ENCODE results near the gene B4GALT1. TPM values are rescaled to one million over a fixed set of nuclear protein-coding genes. Genes with fewer than 3 reads are reported as not detected.

B4GALT1 gene
- total RNA-seq, 1 donor from 2014 or later: 41.0 TPM

GRCh38 chr9:33112094-33112493 is 55.0 kb downstream of the B4GALT1 start:
- intact Hi-C loops (cut with DNase I): no loop called here
- DNase-seq: no peak
- ATAC-seq (ENCODE audit: poor library complexity): no peak

GRCh38 chr9:33111631-33112030 is 55.5 kb downstream of the B4GALT1 start:
- no peak for DNase-seq
- no peak for ATAC-seq (ENCODE audit: poor library complexity)
- intact Hi-C loops (cut with DNase I): no loop called here

GRCh38 chr9:33110686-33111085 is 56.5 kb downstream of the B4GALT1 start:
- no peak for ATAC-seq (ENCODE audit: poor library complexity)

GRCh38 chr9:33109850-33110595 is 57.1 kb downstream of the B4GALT1 start:
- ATAC-seq (ENCODE audit: poor library complexity) (no peak), DNase-seq (no peak)
- intact Hi-C loops (cut with DNase I): loop anchor here (10.0 kb wide), 1 partner anchor 55 kb away; the partner anchor contains the start of gene B4GALT1

More at GRCh38 chr9:33110686-33111085, 56.5 kb downstream of the B4GALT1 start:
- intact Hi-C loops (cut with DNase I): no loop called here
- no peak for DNase-seq

GRCh38 chr9:33109097-33109496 is 58.0 kb downstream of the B4GALT1 start:
- peak; percentile 2 for ATAC-seq (ENCODE audit: poor library complexity)
- DNase-seq: no peak
- intact Hi-C loops (cut with DNase I): loop anchor here (10.0 kb wide), 1 partner anchor 56 kb away; the partner anchor contains the start of gene B4GALT1

GRCh38 chr9:33108472-33108871 is 58.7 kb downstream of the B4GALT1 start:
- intact Hi-C loops (cut with DNase I): loop anchor here (10.0 kb wide), 1 partner anchor 56 kb away; the partner anchor contains the start of gene B4GALT1
- no peak for DNase-seq
- no peak for ATAC-seq (ENCODE audit: poor library complexity)

GRCh38 chr9:33107762-33108161 is 59.4 kb downstream of the B4GALT1 start:
- DNase-seq (no peak), ATAC-seq (ENCODE audit: poor library complexity) (no peak)
- intact Hi-C loops (cut with DNase I): loop anchor here (10.0 kb wide), 1 partner anchor 57 kb away; the partner anchor contains the start of gene B4GALT1

GRCh38 chr9:33106827-33107621 is 60.1 kb downstream of the B4GALT1 start:
- ATAC-seq (ENCODE audit: poor library complexity): peak; percentile 46
- intact Hi-C loops (cut with DNase I): loop anchor here (10.0 kb wide), 1 partner anchor 58 kb away; the partner anchor contains the start of gene B4GALT1
- DNase-seq: peak; percentile 63

- ATAC-seq (ENCODE audit: poor library complexity): no peak
- intact Hi-C loops (cut with DNase I): loop anchor here (10.0 kb wide), 1 partner anchor 58 kb away; the partner anchor contains the start of gene B4GALT1
- DNase-seq: no peak
Observed at GRCh38 chr9:33106372-33106771, 60.8 kb downstream of the B4GALT1 start.

GRCh38 chr9:33105959-33106358 is 61.2 kb downstream of the B4GALT1 start:
- intact Hi-C loops (cut with DNase I): loop anchor here (10.0 kb wide), 1 partner anchor 59 kb away; the partner anchor contains the start of gene B4GALT1
- ATAC-seq (ENCODE audit: poor library complexity) (no peak), DNase-seq (no peak)

GRCh38 chr9:33105504-33105903 is 61.6 kb downstream of the B4GALT1 start:
- intact Hi-C loops (cut with DNase I): loop anchor here (10.0 kb wide), 1 partner anchor 59 kb away; the partner anchor contains the start of gene B4GALT1
- no peak for DNase-seq
- ATAC-seq (ENCODE audit: poor library complexity): no peak

GRCh38 chr9:33104401-33104800 is 62.7 kb downstream of the B4GALT1 start:
- no peak for DNase-seq
- no peak for ATAC-seq (ENCODE audit: poor library complexity)
- intact Hi-C loops (cut with DNase I): loop anchor here (10.0 kb wide), 1 partner anchor 60 kb away; the partner anchor contains the start of gene B4GALT1

GRCh38 chr9:33103501-33104281 is 63.4 kb downstream of the B4GALT1 start:
- DNase-seq: no peak
- no peak for ATAC-seq (ENCODE audit: poor library complexity)
- intact Hi-C loops (cut with DNase I): loop anchor here (10.0 kb wide), 1 partner anchor 61 kb away; the partner anchor contains the start of gene B4GALT1

GRCh38 chr9:33102551-33103210 is 64.5 kb downstream of the B4GALT1 start:
- DNase-seq: no peak
- intact Hi-C loops (cut with DNase I): loop anchor here (10.0 kb wide), 1 partner anchor 62 kb away; the partner anchor contains the start of gene B4GALT1
- no peak for ATAC-seq (ENCODE audit: poor library complexity)

- no peak for DNase-seq
- intact Hi-C loops (cut with DNase I): loop anchor here (10.0 kb wide), 1 partner anchor 63 kb away; the partner anchor contains the start of gene B4GALT1
Observed at GRCh38 chr9:33101104-33101951, 65.8 kb downstream of the B4GALT1 start.

GRCh38 chr9:33099754-33100153 is 67.4 kb downstream of the B4GALT1 start:
- DNase-seq: no peak
- intact Hi-C loops (cut with DNase I): loop anchor here (10.0 kb wide), 1 partner anchor 65 kb away; the partner anchor contains the start of gene B4GALT1
- no peak for ATAC-seq (ENCODE audit: poor library complexity)

More at GRCh38 chr9:33101104-33101951, 65.8 kb downstream of the B4GALT1 start:
- peak; percentile 50 for ATAC-seq (ENCODE audit: poor library complexity)

GRCh38 chr9:33097192-33097591 is 69.9 kb downstream of the B4GALT1 start:
- no peak for ATAC-seq (ENCODE audit: poor library complexity)
- intact Hi-C loops (cut with DNase I): no loop called here
- no peak for DNase-seq

Data from Right ventricle myocardium superior (tissue), 1 donor.